Measurements from ENCODE around the gene SEPTIN12.

GRCh38 chr16:4805231-4805630 is 17.1 kb upstream of the SEPTIN12 start:
- TF ChIP-seq CTCF (IDR thresholded peaks at IDR 0.05) (peak in 1 of 3 experiments; percentile 23), POLR2A (IDR thresholded peaks at IDR 0.05; ENCODE audit: low read depth) (no peak)

Data from esophagus muscularis mucosa (tissue), 3 donors.